Astrocyte (in vitro differentiated cells and primary cell): Measurements from ENCODE around the gene ADAMTS10.

Source experiments
- EZH2 ChIP-seq: IDR thresholded peaks from 2 replicates; pipeline ENCODE4 v1.6.1; 2012; ENCODE audit warnings: mild to moderate bottlenecking, low read length, inconsistent platforms; ENCODE audit not compliant: insufficient read depth
- TF ChIP-seq, protein P1 (sequence below): IDR thresholded peaks from 2 replicates; pipeline ENCODE4 v1.5.1; 2011; ENCODE audit warnings: low read depth, mild to moderate bottlenecking, inconsistent platforms, low read length, moderate library complexity; ENCODE audit not compliant: insufficient read depth

DNA sequence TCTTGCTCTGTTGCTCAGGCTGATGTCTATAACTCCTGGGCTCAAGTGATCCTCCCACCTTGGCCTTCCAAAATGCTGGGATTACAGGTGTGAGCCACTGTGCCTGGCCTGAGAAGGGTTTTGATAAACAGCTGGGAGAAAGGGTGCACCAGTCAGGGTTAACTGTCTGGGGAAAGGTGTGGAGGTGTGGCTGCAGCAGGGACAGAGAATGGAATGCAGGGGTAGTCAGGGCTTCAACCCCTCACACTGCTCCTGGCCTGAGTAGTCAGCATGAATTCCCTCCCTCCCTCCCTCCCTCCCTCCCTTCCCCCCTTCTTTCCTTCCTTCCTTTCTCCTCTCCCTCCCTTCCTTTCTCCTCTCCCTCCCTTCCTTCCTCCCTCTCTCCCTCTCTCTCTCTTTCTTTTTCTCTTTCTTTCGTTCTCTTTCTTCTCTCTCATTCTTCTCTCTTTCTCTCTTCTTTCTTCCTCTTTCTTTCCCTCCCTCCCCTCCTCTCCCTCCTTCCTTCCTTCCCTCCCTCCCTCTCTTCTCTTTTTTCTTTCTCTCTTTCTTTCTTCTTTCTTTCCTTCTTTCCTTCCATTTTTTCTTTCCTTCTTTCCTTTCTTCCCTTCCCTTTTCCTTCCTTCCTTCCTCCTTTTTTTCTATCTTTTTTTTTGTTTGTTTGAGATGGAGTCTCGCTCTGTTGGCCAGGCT lies 49.3 kb downstream of the ADAMTS10 start:
- TF ChIP-seq, protein P1, sequence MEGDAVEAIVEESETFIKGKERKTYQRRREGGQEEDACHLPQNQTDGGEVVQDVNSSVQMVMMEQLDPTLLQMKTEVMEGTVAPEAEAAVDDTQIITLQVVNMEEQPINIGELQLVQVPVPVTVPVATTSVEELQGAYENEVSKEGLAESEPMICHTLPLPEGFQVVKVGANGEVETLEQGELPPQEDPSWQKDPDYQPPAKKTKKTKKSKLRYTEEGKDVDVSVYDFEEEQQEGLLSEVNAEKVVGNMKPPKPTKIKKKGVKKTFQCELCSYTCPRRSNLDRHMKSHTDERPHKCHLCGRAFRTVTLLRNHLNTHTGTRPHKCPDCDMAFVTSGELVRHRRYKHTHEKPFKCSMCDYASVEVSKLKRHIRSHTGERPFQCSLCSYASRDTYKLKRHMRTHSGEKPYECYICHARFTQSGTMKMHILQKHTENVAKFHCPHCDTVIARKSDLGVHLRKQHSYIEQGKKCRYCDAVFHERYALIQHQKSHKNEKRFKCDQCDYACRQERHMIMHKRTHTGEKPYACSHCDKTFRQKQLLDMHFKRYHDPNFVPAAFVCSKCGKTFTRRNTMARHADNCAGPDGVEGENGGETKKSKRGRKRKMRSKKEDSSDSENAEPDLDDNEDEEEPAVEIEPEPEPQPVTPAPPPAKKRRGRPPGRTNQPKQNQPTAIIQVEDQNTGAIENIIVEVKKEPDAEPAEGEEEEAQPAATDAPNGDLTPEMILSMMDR: no peak
- TF ChIP-seq EZH2: no peak
